Neuronal stem cell (in vitro differentiated cells): ENCODE data around the gene GPR89B.

Experiments used
- DNase-seq: peaks from one replicate; pipeline ENCODE4 v3.0.0-alpha.2; 2013; ENCODE audit warnings: low spot score
- H2AFZ ChIP-seq: one replicate; pipeline ENCODE4 v1.6.1; 2013; ENCODE audit warnings: mild to moderate bottlenecking, low read length, inconsistent platforms
- H2AK5ac ChIP-seq: 2 replicates; pipeline ENCODE4 v1.6.1; 2013; ENCODE audit warnings: low read depth, mild to moderate bottlenecking, inconsistent platforms, low read length, moderate library complexity, mixed read lengths
- H2BK120ac ChIP-seq: 2 replicates; pipeline ENCODE4 v1.6.1; 2013; ENCODE audit warnings: low read depth, mild to moderate bottlenecking, inconsistent platforms, low read length, moderate library complexity, mixed read lengths
- H2BK12ac ChIP-seq: one replicate; pipeline ENCODE4 v1.6.1; 2013; ENCODE audit warnings: low read length, inconsistent platforms
- H2BK15ac ChIP-seq: 2 replicates; pipeline ENCODE4 v1.6.1; 2013; ENCODE audit warnings: mild to moderate bottlenecking, low read length, inconsistent platforms, mixed read lengths
- H2BK5ac ChIP-seq: one replicate; pipeline ENCODE4 v1.6.1; 2013; ENCODE audit warnings: inconsistent platforms, mild to moderate bottlenecking, low read length, moderate library complexity
- H3K14ac ChIP-seq: one replicate; pipeline ENCODE4 v1.6.1; 2013; ENCODE audit warnings: low read length, inconsistent platforms
- H3K18ac ChIP-seq: 2 replicates; pipeline ENCODE4 v1.6.1; 2013; ENCODE audit warnings: low read length, inconsistent platforms
- H3K23ac ChIP-seq: 2 replicates; pipeline ENCODE4 v1.6.1; 2013; ENCODE audit warnings: low read depth, mild to moderate bottlenecking, mixed read lengths, low read length, inconsistent platforms; ENCODE audit not compliant: poor library complexity
- H3K27ac ChIP-seq: replicated peaks from 3 replicates; pipeline ENCODE4 v1.5.1; 2013; ENCODE audit warnings: low read length, inconsistent platforms
- H3K27me3 ChIP-seq, 3 experiments: 2 replicates each; pipeline ENCODE4 v1.6.1; 2013; ENCODE audit warnings: low read length in 3 of 3, mild to moderate bottlenecking in 2 of 3, inconsistent platforms in 1 of 3, low read depth in 1 of 3, mixed read lengths in 1 of 3, moderate library complexity in 1 of 3; ENCODE audit not compliant: control insufficient read depth in 3 of 3, insufficient read depth in 3 of 3
- H3K36me3 ChIP-seq, 2 donors: replicated peaks in 1 of 2; 2 replicates each; pipeline ENCODE4 v1.6.1; 2013; ENCODE audit warnings: low read length in 2 of 2; ENCODE audit not compliant: control insufficient read depth in 2 of 2, insufficient read depth in 2 of 2
- H3K4ac ChIP-seq: 2 replicates; pipeline ENCODE4 v1.6.1; 2013; ENCODE audit warnings: inconsistent platforms, mild to moderate bottlenecking, low read length, moderate library complexity
- H3K4me1 ChIP-seq, 2 donors: 1 replicate in 1 of 2; 2 replicates in 1 of 2; pipeline ENCODE4 v1.6.1; 2013; ENCODE audit warnings: low read length in 2 of 2, low read depth in 1 of 2; ENCODE audit not compliant: control insufficient read depth in 2 of 2, insufficient read depth in 1 of 2
- H3K4me2 ChIP-seq: one replicate; pipeline ENCODE4 v1.6.1; 2013; ENCODE audit warnings: mild to moderate bottlenecking, low read length, inconsistent platforms; ENCODE audit not compliant: insufficient read depth, poor library complexity, severe bottlenecking
- H3K4me3 ChIP-seq, 2 donors: 2 replicates each; pipeline ENCODE4 v1.5.1; 2013; ENCODE audit warnings: low read length in 2 of 2, mild to moderate bottlenecking in 2 of 2, inconsistent platforms in 1 of 2, moderate library complexity in 1 of 2
- H3K79me1 ChIP-seq: one replicate; pipeline ENCODE4 v1.6.1; 2013; ENCODE audit warnings: low read depth, mild to moderate bottlenecking, inconsistent platforms, low read length, moderate library complexity
- H3K9ac ChIP-seq: one replicate; pipeline ENCODE4 v1.6.1; 2013; ENCODE audit warnings: mild to moderate bottlenecking, low read depth, low read length, inconsistent platforms; ENCODE audit not compliant: poor library complexity
- H3K9me3 ChIP-seq, 2 donors: replicated peaks in 1 of 2; 2 replicates each; pipeline versions ENCODE3 to v1.6.1; 2013; ENCODE audit warnings: low read length in 2 of 2, mild to moderate bottlenecking in 2 of 2, inconsistent platforms in 1 of 2, low read depth in 1 of 2, mixed read lengths in 1 of 2, moderate library complexity in 1 of 2; ENCODE audit not compliant: control insufficient read depth in 2 of 2, insufficient read depth in 1 of 2
- H4K8ac ChIP-seq: one replicate; pipeline ENCODE4 v1.6.1; 2013; ENCODE audit warnings: low read depth, mild to moderate bottlenecking, inconsistent platforms, low read length, moderate library complexity
- H4K91ac ChIP-seq: one replicate; pipeline ENCODE4 v1.6.1; 2013; ENCODE audit warnings: low read length, low read depth, mild to moderate bottlenecking, inconsistent platforms; ENCODE audit not compliant: poor library complexity
- WGBS, 2 donors: extraction: QIAGEN DNeasy Blood & Tissue Kit; methylation state at CpG; one replicate each; pipeline ENCODE4 v1.1.7; 2013; ENCODE audit warnings: missing lambda C conversion rate in 2 of 2, mixed read lengths in 1 of 2; ENCODE audit not compliant: insufficient read length in 2 of 2, insufficient replicate concordance in 1 of 2; ENCODE audit errors: extremely low coverage in 2 of 2; 5-methylcytosine and 5-hydroxymethylcytosine counted together

The GPR89B gene

DNA sequence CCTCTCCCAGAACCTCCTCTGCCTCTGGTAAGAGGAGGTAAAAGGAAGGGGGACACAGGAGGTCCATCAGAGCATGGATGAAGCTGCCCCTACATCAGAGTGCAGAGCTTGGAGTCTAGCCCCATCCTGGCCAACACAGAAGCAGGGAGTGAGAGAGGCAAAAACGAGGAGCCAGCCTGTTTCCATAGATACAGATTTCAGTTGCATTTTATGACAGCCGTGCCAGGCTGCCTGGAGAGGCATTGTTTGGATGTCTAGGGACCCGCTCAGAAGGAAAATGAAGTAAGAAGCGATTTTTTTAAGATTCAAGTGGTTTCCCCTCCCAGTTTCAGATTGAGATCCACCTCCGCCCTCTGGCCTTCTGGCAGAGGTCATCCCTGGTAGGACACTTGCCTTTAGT is 37.1 kb upstream of the GPR89B start:
- Histone ChIP-seq H3K4me2 (no peak overlapping the region), H3K23ac (no peak overlapping the region), H3K79me1 (no peaks in the 10 kb centered on the region), H2BK12ac (no peak overlapping the region), H3K9ac (no peak overlapping the region), H3K4me1 (peaks cover 0 to 13% of the 10 kb centered on the region in 2 donors), H3K14ac (no peak overlapping the region), H2AFZ (peak overlapping the region; percentile 8), H2BK5ac (no peak overlapping the region), H3K27ac (no peak overlapping the region), H3K9me3 (no peaks in the 10 kb centered on the region), H3K36me3 (no peaks in the 10 kb centered on the region), H3K27me3 (no peaks in the 10 kb centered on the region), H2BK120ac (no peak overlapping the region), H4K91ac (no peak overlapping the region), H2BK15ac (no peak overlapping the region), H4K8ac (no peak overlapping the region), H3K18ac (no peak overlapping the region), H3K4me3 (no peak overlapping the region), H2AK5ac (no peak overlapping the region), H3K4ac (no peak overlapping the region)
- DNase-seq: no peak
- WGBS, 2 donors: no CpG with 5 or more reads among the region's 5 CpGs

DNA sequence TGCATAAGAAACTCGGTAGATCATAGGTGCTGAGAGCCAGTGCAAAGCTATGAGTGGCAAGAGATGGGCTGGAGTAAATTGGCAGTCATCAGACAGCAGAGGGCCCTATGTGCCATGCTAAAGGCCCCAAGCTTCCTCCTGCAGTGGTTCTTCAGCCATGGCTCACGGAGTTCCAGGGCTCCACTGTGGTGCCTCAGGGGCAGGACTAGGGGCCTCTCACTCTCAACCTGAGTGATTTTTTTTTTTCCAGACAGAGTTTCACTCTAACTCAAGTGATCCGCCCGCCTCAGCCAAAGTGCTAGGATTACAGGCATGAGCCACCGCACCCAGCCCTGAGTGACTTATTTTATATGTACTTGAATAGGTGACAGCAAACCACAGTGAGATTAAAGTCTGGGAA is 36.0 kb upstream of the GPR89B start:
- no peak overlapping the region for H3K4me2 ChIP-seq
- H2BK12ac ChIP-seq: no peak overlapping the region
- H2BK120ac ChIP-seq: no peak overlapping the region
- no peak overlapping the region for H3K4me3 ChIP-seq
- no CpG with 5 or more reads among the region's 5 CpGs for WGBS, 2 donors
- peaks cover 6 to 22% of the 10 kb centered on the region in 2 donors for H3K4me1 ChIP-seq
- H2BK15ac ChIP-seq: no peak overlapping the region
- no peak overlapping the region for H3K18ac ChIP-seq
- H3K36me3 ChIP-seq: no peaks in the 10 kb centered on the region
- DNase-seq: no peak
- no peak overlapping the region for H3K27ac ChIP-seq
- H2BK5ac ChIP-seq: no peak overlapping the region
- no peak overlapping the region for H3K23ac ChIP-seq
- no peak overlapping the region for H4K8ac ChIP-seq
- H4K91ac ChIP-seq: no peak overlapping the region
- no peaks in the 10 kb centered on the region for H3K9me3 ChIP-seq
- H3K4ac ChIP-seq: no peak overlapping the region
- no peak overlapping the region for H2AK5ac ChIP-seq
- no peak overlapping the region for H3K9ac ChIP-seq
- H3K14ac ChIP-seq: no peak overlapping the region
- H3K79me1 ChIP-seq: no peaks in the 10 kb centered on the region
- peak overlapping the region; percentile 59 for H2AFZ ChIP-seq
- H3K27me3 ChIP-seq: peaks cover 0 to 3% (median 0%) of the 10 kb centered on the region in 3 experiments

DNA sequence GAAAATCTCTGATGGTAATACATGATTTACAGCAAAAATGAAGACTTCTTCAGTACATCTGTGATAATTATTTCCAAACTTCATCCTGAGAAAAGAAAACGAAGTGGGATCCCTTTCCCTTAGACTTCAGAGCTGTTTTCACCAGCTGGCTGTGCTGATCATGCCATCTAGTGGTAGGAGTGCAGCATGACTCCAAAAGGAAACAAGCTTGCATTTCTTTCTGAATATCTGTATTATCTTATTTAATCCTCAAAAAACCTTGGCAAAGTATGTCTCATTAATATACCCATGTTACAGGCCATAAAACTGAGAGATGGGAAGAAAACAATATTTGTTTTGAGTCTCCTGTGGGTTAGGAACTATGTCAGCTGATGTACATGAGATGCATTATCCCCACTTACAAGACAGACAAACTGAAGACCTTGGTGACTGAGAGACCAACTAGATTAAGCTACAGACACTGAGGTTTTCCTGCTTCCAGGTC is 35.4 kb upstream of the GPR89B start:
- H3K4ac ChIP-seq: no peak overlapping the region
- DNase-seq: no peak

DNA sequence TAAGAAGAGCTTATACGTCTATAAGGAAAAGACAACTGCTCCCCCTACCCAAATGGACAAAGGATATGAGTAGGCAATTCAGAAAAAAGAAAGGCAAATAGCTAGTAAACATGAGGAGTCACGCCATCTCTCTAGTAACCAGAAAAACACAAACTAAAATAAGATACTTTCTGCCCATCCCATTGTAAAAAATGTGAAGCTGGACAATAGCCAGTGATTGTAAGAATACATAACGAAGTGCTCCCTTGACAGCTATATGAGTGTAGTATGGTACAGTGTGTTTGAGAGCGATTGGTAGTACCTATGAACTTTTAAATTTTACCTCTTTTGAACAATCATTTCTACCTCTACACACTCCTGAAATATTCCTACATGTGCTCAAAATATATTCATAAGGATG is 33.1 kb upstream of the GPR89B start:
- Histone ChIP-seq H3K27me3 (peaks cover 0 to 11% (median 3%) of the 10 kb centered on the region in 3 experiments), H3K27ac (no peak overlapping the region), H4K8ac (no peak overlapping the region), H3K18ac (no peak overlapping the region), H3K4me3 (no peak overlapping the region), H3K36me3 (no peaks in the 10 kb centered on the region), H3K9me3 (no peaks in the 10 kb centered on the region), H2BK12ac (no peak overlapping the region), H4K91ac (no peak overlapping the region), H3K23ac (no peak overlapping the region), H3K14ac (no peak overlapping the region), H2AFZ (no peak overlapping the region), H3K4me2 (no peak overlapping the region), H3K4me1 (peaks cover 15 to 27% of the 10 kb centered on the region in 2 donors), H2BK15ac (no peak overlapping the region), H2BK120ac (no peak overlapping the region), H2AK5ac (no peak overlapping the region), H3K9ac (no peak overlapping the region), H2BK5ac (no peak overlapping the region), H3K79me1 (no peaks in the 10 kb centered on the region), H3K4ac (no peak overlapping the region)
- DNase-seq: no peak
- WGBS, 2 donors: no CpG with 5 or more reads among the region's 4 CpGs

More for the DNA sequence above, 35.4 kb upstream of the GPR89B start:
- Histone ChIP-seq H2BK15ac (no peak overlapping the region), H2AK5ac (no peak overlapping the region), H2BK120ac (no peak overlapping the region), H3K14ac (no peak overlapping the region), H3K9ac (no peak overlapping the region), H2AFZ (peak overlapping the region; percentile 59), H4K91ac (no peak overlapping the region), H3K36me3 (no peaks in the 10 kb centered on the region), H3K9me3 (no peaks in the 10 kb centered on the region), H2BK12ac (no peak overlapping the region), H2BK5ac (no peak overlapping the region), H3K4me3 (no peak overlapping the region), H3K18ac (no peak overlapping the region), H4K8ac (no peak overlapping the region), H3K27ac (no peak overlapping the region), H3K27me3 (peaks cover 0 to 3% (median 0%) of the 10 kb centered on the region in 3 experiments), H3K79me1 (no peaks in the 10 kb centered on the region), H3K23ac (no peak overlapping the region), H3K4me1 (peaks cover 11 to 26% of the 10 kb centered on the region in 2 donors), H3K4me2 (no peak overlapping the region)
- WGBS, 2 donors: no CpG with 5 or more reads among the region's 1 CpG
